ENCODE measurements around the gene SCFD2.
"Not testable (repeated sequence)": the region's sequence is repeated elsewhere in the genome, so short reads cannot be mapped to it uniquely, and the experiment has no call there.

SCFD2 gene

DNA sequence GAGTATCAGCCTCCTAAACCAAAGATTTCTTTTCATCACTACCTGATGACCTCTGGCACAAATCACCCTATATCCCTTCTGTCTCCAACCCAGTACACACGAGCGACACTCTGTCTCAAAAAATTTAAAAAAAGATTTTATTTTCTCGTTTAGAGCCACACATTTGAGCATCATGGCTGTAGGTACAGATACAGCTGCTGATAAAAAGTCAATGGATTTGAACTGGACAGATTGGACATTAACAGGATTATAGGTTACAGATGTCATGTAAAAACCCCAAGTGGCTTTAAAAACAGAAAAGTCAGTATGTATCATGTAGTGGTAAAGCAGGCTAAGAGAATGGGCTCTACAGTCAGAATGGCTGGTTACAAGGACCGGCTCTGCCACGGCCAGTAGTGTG, 171.1 kb downstream of the SCFD2 start:
- DNase-seq = no peak

- DNase-seq = no peak
These were observed 172.8 kb downstream of the SCFD2 start for GRCh38 chr4:53193111-53193510.

DNA sequence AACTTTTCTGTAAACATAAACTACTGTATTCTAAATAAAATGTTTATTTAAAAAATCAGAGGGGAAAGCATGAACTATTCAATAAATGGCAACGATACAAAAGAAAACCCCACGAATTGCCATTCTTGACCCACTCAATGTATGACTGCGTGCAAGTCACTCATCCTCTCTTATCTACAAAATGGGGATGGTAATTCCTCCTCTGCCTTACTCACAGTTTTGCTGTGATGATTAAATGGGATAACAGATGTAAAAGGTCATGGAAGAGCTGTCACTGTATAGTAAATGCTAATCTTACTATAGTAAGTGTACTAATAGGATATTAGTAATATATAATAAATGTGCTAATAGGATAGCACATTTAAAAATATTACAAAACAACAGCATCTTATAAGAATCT, 173.4 kb downstream of the SCFD2 start:
- DNase-seq = no peak

GRCh38 chr4:53191997-53192396, 173.9 kb downstream of the SCFD2 start:
- DNase-seq = no peak

DNA sequence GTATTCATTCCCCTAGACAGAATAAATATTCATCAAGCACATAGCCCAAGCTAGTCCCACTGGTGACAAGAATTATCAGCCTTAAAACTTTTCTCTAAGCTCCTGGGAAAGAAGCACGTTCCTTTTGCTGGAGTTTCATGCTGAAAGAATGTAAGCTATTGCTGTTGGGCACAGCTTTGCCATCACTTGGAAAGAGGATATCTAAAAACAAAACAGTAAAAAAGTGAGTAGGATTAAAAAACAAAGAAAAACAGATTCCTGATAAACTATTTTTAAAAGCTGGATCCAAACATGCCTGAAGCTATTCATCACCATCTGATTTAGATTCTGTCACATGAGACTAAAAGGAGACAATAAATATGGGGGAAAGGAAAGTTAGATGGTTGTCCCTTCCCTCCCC, 176.8 kb downstream of the SCFD2 start:
- DNase-seq = no peak

GRCh38 chr4:53186714-53187358, 179.0 kb downstream of the SCFD2 start:
- DNase-seq = no peak

- DNase-seq = no peak
These were observed 179.8 kb downstream of the SCFD2 start for GRCh38 chr4:53185869-53186585.

GRCh38 chr4:53183754-53184153, 182.1 kb downstream of the SCFD2 start:
- no peak for DNase-seq

DNA sequence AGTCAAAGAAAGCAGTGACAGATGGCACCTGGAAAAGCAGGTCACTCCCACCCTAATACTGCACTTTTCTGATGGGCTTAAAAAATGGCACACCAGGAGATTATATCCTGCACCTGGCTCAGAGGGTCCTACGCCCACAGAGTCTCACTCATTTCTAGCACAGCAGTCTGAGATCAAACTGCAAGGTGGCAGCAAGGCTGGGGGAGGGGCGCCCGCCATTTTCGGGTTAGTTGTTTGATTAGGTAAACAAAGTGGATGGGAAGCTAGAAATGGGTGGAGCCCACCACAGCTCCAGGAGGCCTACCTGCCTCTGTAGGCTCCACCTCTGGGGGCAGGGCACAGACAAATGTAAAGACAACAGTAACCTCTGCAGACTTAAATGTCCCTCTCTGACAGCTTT, 188.1 kb downstream of the SCFD2 start:
- not testable (repeated sequence) for DNase-seq

DNA sequence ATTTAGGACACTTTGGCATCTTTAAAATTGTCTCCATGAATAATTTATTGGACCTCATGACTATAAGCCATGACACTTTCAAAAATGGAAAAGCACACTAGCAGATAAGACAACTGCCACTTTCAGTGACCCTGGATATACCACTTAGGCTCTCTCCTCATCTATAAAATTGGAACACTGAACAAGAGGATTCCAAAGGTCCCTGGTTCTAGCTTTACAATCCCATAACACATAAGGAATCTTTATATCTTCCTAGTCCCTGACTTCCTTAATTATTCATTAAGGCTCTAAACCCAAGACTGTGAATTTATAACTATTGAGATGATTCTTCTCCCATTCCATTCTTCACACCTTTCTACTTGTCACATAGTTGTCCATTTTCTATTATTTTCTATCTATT, 190.2 kb downstream of the SCFD2 start:
- DNase-seq = no peak

DNA sequence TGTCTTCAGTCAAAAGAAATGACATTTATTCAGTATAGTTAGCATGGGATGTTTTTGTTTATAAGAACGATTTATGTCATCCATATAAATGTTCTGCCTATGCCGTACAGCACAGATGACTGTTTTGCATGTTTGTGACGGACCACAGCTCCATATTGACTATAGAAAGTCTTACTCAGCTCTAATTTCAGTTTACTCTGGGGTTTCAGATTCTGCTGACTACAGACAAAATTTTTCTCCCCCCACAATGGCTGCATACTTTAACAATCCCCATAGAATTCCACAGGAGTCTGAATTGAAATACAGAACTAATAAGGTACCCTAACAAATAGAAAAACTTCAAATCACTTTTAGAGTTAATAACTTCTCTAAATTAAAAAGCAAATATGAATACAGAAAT, 191.0 kb downstream of the SCFD2 start:
- DNase-seq = no peak

DNA sequence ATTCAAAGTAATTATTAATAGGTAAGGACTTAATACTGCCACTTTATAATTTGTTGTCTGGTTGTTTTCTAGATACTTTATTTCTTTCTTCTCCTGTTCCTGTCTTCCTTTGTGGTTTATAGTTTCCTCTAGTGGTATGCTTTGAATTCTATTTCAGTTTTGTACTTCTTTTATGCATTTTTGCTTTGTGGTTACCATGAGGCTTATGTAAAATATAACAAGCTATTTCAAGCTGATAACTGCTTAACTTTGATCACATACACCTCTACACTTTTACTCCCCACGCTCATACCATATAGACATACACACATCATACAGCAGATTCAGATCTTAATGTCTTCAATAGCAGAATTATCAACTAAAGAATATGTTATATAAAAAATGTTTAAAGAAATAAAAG, 192.3 kb downstream of the SCFD2 start:
- DNase-seq = no peak

GRCh38 chr4:53171797-53172196, 194.1 kb downstream of the SCFD2 start:
- no peak for DNase-seq

DNA sequence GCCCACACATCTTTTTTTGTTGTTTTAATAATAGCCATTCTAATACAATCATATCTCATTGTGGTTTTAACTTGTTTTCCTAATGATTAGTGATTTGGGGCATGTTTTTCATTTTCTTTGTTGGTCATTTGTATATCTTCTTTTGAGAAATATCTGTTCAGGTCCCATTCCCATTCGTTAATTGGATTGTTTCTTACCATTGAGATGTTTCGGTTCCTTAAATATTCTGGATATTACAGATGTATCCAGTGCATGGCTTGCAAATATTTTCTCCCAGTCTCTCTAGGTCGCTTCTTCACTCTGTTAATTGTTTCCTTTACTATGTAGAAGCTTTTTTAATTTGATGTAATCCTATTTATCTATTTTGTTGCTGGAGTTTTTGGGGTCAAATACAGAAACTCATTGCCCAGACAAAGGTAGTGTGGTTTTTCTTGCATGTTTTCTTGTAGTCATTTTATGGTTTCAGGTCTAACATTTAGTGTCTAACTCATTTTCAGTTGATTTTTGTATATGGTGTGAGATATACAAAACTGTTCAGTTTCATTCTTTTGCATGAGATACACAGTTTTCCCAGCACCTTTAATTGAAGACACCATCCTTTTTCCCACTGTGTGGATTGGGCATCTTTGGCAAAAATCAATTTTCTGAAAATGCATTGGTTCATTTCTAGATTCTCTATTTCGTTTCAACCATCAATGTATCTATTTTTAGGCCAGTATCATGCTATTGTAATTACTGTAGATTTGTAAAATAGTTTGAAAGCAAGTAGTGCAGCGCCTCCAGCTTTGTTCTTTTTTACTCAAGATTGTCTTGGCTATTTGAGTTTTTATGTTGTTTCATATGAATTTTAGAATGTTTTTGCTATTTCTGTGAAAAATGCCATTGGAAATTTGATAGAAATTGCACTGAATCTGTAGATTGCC, 195.9 kb downstream of the SCFD2 start:
- no peak for DNase-seq

- no peak for DNase-seq
These were observed 197.6 kb downstream of the SCFD2 start for GRCh38 chr4:53168228-53168627.

DNA sequence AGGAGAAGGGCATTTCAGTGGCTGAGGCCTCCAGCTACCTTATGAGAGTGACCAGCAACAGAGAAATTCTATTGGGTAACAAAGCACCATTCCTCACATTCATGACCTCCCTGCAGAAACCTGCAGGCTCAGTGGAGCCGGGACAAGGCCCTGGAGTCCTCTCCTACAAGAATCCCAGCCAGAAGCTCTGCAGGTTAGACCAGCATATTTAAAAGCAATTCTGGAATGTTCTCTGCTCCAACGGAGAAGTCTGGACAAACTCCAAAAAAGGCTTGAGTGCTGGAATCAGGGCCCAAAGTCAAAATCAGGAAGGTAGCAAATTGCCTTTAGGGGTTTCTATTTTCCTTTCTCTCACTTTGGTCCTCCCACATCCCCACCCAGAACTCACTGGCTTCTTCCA, 202.9 kb downstream of the SCFD2 start:
- no peak for DNase-seq

DNA sequence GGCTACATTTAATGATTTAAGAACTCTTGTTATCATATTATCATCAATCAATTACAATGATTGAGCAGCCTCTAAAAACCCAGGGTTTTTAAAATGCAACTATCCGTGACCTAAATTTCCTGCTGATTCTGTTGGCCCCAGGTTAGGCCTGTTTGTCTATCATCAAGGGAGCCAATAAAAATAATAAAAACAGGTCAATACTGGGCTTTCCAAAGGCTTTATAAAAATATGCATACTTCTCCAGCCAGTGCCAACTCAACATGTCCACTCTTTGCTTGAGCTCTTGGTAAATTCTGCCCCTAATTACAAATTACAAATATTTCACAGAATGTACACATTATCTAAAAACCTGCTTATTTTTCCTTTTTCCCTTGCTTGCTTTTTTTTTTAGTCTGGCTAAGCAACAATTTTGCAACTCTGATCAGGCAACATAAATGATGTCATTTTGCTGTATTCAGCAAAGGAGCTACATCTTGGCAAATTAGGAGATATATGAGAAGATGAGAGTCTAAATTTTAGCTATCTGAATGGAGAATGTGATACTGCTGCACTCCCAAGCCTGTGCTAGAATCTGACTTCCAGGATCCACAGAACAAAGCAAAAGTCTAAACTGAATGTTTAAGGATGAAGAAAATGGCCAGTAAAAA, 204.0 kb downstream of the SCFD2 start:
- no peak for DNase-seq

- no peak for DNase-seq
These were observed 204.6 kb downstream of the SCFD2 start for GRCh38 chr4:53161051-53161786.

GRCh38 chr4:53156896-53157295, 209.0 kb downstream of the SCFD2 start:
- DNase-seq = no peak

DNA sequence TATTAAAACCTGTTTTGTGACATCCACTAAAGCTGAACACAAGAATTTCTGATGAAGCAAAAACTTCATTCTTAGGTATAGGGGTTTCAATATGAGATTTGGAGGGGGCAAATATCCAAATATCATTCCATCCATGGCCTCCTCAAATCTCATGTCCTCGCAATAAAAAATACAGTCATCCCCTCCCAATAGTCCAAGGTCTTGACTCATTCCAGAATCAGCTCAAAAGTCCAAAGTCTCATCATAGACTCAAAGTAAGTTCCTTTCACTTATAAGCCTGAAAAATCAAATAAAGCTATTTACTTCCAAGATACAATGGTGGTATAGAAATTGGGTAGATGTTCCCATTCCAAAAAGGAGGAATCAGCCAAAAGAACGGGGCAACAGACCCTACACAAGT, 213.4 kb downstream of the SCFD2 start:
- no peak for DNase-seq

- no peak for DNase-seq
These were observed 214.4 kb downstream of the SCFD2 start for GRCh38 chr4:53151489-53151788.
